T1000 (cell line): Measurements from ENCODE around the gene FZD8.

ENCODE experiments used
- DNase-seq: peaks from one replicate; lab custom pipeline; 2025; ENCODE audit warnings: mixed read lengths; lab: John Stamatoyannopoulos, UW

Gene FZD8

GRCh38 chr10:35641676-35642034 lies 441 bp downstream of the FZD8 start:
- peak; percentile 50 for DNase-seq

GRCh38 chr10:35640951-35641675 lies 983 bp downstream of the FZD8 start:
- peak; percentile 49 for DNase-seq

GRCh38 chr10:35640474-35640873 lies 1.6 kb downstream of the FZD8 start:
- peak; percentile 30 for DNase-seq

- DNase-seq, result peak; percentile 4
Measured at GRCh38 chr10:35639728-35640401, 2.2 kb downstream of the FZD8 start.

GRCh38 chr10:35639021-35639727 lies 2.9 kb downstream of the FZD8 start:
- DNase-seq, result no peak

GRCh38 chr10:35638101-35638500 lies 4.0 kb downstream of the FZD8 start:
- DNase-seq, result no peak

- DNase-seq, result no peak
Measured at GRCh38 chr10:35637462-35637861, 4.6 kb downstream of the FZD8 start.

GRCh38 chr10:35636956-35637355 lies 5.1 kb downstream of the FZD8 start:
- DNase-seq, result no peak

GRCh38 chr10:35635576-35635975 lies 6.5 kb downstream of the FZD8 start:
- peak; percentile 26 for DNase-seq

GRCh38 chr10:35633006-35633980 lies 8.8 kb downstream of the FZD8 start:
- DNase-seq, result no peak

- no peak for DNase-seq
Measured at GRCh38 chr10:35632027-35632426, 10.1 kb downstream of the FZD8 start.

- DNase-seq, result no peak
Measured at GRCh38 chr10:35631404-35631803, 10.7 kb downstream of the FZD8 start.

- no peak for DNase-seq
Measured at GRCh38 chr10:35626971-35627507, 15.1 kb downstream of the FZD8 start.

- no peak for DNase-seq
Measured at GRCh38 chr10:35614312-35614711, 27.8 kb downstream of the FZD8 start.

GRCh38 chr10:35613597-35614226 lies 28.4 kb downstream of the FZD8 start:
- DNase-seq, result no peak

- DNase-seq, result no peak
Measured at GRCh38 chr10:35613107-35613440, 29.0 kb downstream of the FZD8 start.

GRCh38 chr10:35612385-35613106 lies 29.6 kb downstream of the FZD8 start:
- no peak for DNase-seq

GRCh38 chr10:35611750-35612149 lies 30.3 kb downstream of the FZD8 start:
- no peak for DNase-seq

- DNase-seq, result no peak
Measured at GRCh38 chr10:35608328-35608672, 33.8 kb downstream of the FZD8 start.

GRCh38 chr10:35607475-35608327 lies 34.4 kb downstream of the FZD8 start:
- DNase-seq, result no peak
